WTC11 (cell line): ENCODE results near the gene CAMSAP1. TPM values are rescaled to one million over a fixed set of nuclear protein-coding genes. Genes with fewer than 3 reads are reported as not detected.

ENCODE experiments used
- ATAC-seq: fragments of 200-7000 bp; cut with Tn5 transposase; 2 replicates; pipeline ENCODE4 v1.10.0; 2021; ENCODE audit warnings: mild to moderate bottlenecking, moderate library complexity
- CTCF ChIA-PET: fragments of 300-600 bp; sonication (Branson Sonifier 250); formaldehyde crosslinking; loops from one replicate; lab custom pipeline; 2021; ENCODE audit warnings: antibody characterized with exemption; lab: Charles Lee
- POLR2A ChIA-PET: fragments of 350-600 bp; sonication (Branson Sonifier 250); formaldehyde crosslinking; loops from one replicate; lab custom pipeline; 2021; ENCODE audit warnings: antibody characterized with exemption; lab: Charles Lee
- DNase-seq: peaks from one replicate; pipeline ENCODE4 v3.0.0; 2021; ENCODE audit warnings: low spot score
- H3K27ac Mint-ChIP-seq: 2 replicates; pipeline ENCODE4 v1.8.0; 2021; ENCODE audit warnings: mixed read lengths
- H3K27me3 Mint-ChIP-seq: 2 replicates; pipeline ENCODE4 v1.8.0; 2021; ENCODE audit warnings: low read depth, mild to moderate bottlenecking, moderate library complexity, mixed read lengths
- H3K36me3 Mint-ChIP-seq: 2 replicates; pipeline ENCODE4 v1.8.0; 2021; ENCODE audit warnings: mixed read lengths
- H3K4me1 Mint-ChIP-seq: 2 replicates; pipeline ENCODE4 v1.8.0; 2022; ENCODE audit warnings: mixed read lengths
- H3K4me3 Mint-ChIP-seq: 2 replicates; pipeline ENCODE4 v1.8.0; 2021; ENCODE audit warnings: mild to moderate bottlenecking, moderate library complexity, mixed read lengths
- H3K9me3 Mint-ChIP-seq: 2 replicates; pipeline ENCODE4 v1.8.0; 2021; ENCODE audit warnings: mixed read lengths
- ELF4 ChIP-seq: sonication (generic); formaldehyde crosslinking; IDR thresholded peaks from 2 replicates; pipeline ENCODE4 v1.8.1; 2022; ENCODE audit warnings: low read depth, mild to moderate bottlenecking, moderate library complexity, missing genetic modification reagents
- HMGXB4 ChIP-seq: sonication (generic); formaldehyde crosslinking; IDR thresholded peaks from 2 replicates; pipeline ENCODE4 v1.8.1; 2023; ENCODE audit warnings: mild to moderate bottlenecking, moderate library complexity, missing genetic modification reagents
- KAT7 ChIP-seq: sonication (generic); formaldehyde crosslinking; IDR thresholded peaks from 2 replicates; pipeline ENCODE4 v1.8.1; 2023; ENCODE audit warnings: missing genetic modification reagents, mild to moderate bottlenecking, borderline replicate concordance
- MAX ChIP-seq: sonication (generic); formaldehyde crosslinking; IDR thresholded peaks from 2 replicates; pipeline ENCODE4 v1.8.0; 2022; ENCODE audit warnings: mild to moderate bottlenecking, missing genetic modification reagents
- MYBL2 ChIP-seq: sonication (generic); formaldehyde crosslinking; IDR thresholded peaks from 2 replicates; pipeline ENCODE4 v1.8.1; 2023; ENCODE audit warnings: mild to moderate bottlenecking, moderate library complexity, missing genetic modification reagents
- NR3C1 ChIP-seq: sonication (generic); formaldehyde crosslinking; conservative IDR thresholded peaks from 2 replicates; pipeline ENCODE4 v1.8.1; 2023; ENCODE audit warnings: low read depth, mild to moderate bottlenecking, missing genetic modification reagents
- OVOL2 ChIP-seq: fragments of 250-450 bp; sonication (Bioruptor Pico); IDR thresholded peaks from 2 replicates; pipeline ENCODE4 v1.9.0; 2021; ENCODE audit warnings: mild to moderate bottlenecking, borderline replicate concordance
- RORB ChIP-seq: fragments of 250-450 bp; sonication (Bioruptor Pico); IDR thresholded peaks from 2 replicates; pipeline ENCODE4 v1.9.0; 2021; ENCODE audit warnings: mild to moderate bottlenecking
- ZMAT4 ChIP-seq: fragments of 250-450 bp; sonication (Bioruptor Pico); IDR thresholded peaks from 2 replicates; pipeline ENCODE4 v1.9.0; 2021; ENCODE audit warnings: mild to moderate bottlenecking
- ZNF121 ChIP-seq: sonication (generic); formaldehyde crosslinking; IDR thresholded peaks from 2 replicates; pipeline ENCODE4 v1.8.0; 2023; ENCODE audit warnings: missing genetic modification reagents
- ZNF219 ChIP-seq: sonication (generic); formaldehyde crosslinking; IDR thresholded peaks from 2 replicates; pipeline ENCODE4 v1.8.0; 2023; ENCODE audit warnings: missing genetic modification reagents, mild to moderate bottlenecking, borderline replicate concordance
- ZNF317 ChIP-seq: sonication (generic); formaldehyde crosslinking; IDR thresholded peaks from 2 replicates; pipeline ENCODE4 v1.8.1; 2023; ENCODE audit warnings: low read depth, mild to moderate bottlenecking, moderate library complexity, missing genetic modification reagents, borderline replicate concordance
- ZNF423 ChIP-seq: fragments of 250-450 bp; sonication (Bioruptor Pico); IDR thresholded peaks from 2 replicates; pipeline ENCODE4 v2.1.2; 2022; ENCODE audit warnings: mild to moderate bottlenecking, moderate library complexity
- ZNF532 ChIP-seq: fragments of 250-450 bp; sonication (Bioruptor Pico); IDR thresholded peaks from 2 replicates; pipeline ENCODE4 v1.9.0; 2021; ENCODE audit warnings: mild to moderate bottlenecking, borderline replicate concordance
- ZNF671 ChIP-seq: fragments of 250-450 bp; sonication (Bioruptor Pico); IDR thresholded peaks from 2 replicates; pipeline ENCODE4 v1.8.0; 2021; ENCODE audit warnings: mild to moderate bottlenecking
- total RNA-seq: library from RNA; stranded (reverse); gene quantifications from 3 replicates; pipeline ENCODE4 v1.2.3, GENCODE V29; 2021
- TF ChIP-seq, protein P1 (sequence below): fragments of 250-450 bp; sonication (Bioruptor Pico); IDR thresholded peaks from 2 replicates; pipeline ENCODE4 v2.1.2; 2022; ENCODE audit warnings: mild to moderate bottlenecking, moderate library complexity
- TF ChIP-seq, protein P2 (sequence below): sonication (generic); formaldehyde crosslinking; IDR thresholded peaks from 2 replicates; pipeline ENCODE4 v1.8.0; 2023; ENCODE audit warnings: missing genetic modification reagents
- TF ChIP-seq, protein P3 (sequence below): sonication (generic); formaldehyde crosslinking; IDR thresholded peaks from 2 replicates; pipeline ENCODE4 v1.8.0; 2022; ENCODE audit warnings: missing genetic modification reagents
- TF ChIP-seq, protein P4 (sequence below): sonication (generic); formaldehyde crosslinking; IDR thresholded peaks from 2 replicates; pipeline ENCODE4 v1.8.1; 2022; ENCODE audit warnings: low read depth, mild to moderate bottlenecking, moderate library complexity, missing genetic modification reagents, borderline replicate concordance
- TF ChIP-seq, protein P5 (sequence below): sonication (generic); formaldehyde crosslinking; IDR thresholded peaks from 2 replicates; pipeline ENCODE4 v1.8.1; 2023; ENCODE audit warnings: mild to moderate bottlenecking, missing genetic modification reagents

The CAMSAP1 gene
- total RNA-seq, 1 experiment from 2014 or later: 40.5 TPM

GRCh38 chr9:135801070-135801469 lies 106.3 kb downstream of the CAMSAP1 start:
- ChIA-PET CTCF (interaction anchor here (1.4 kb wide), 1 partner anchor 338 kb away, joined by 6 read pairs; no protein-coding TSS in a partner anchor), POLR2A (no interaction called here)
- peaks cover 6% of the 10 kb centered on the region for H3K9me3 Mint-ChIP-seq
- H3K27ac Mint-ChIP-seq: no peak overlapping the region
- no peak for TF ChIP-seq ZNF532 (CRISPR knock-in tag)
- no peak for TF ChIP-seq ZNF671 (CRISPR knock-in tag)
- no peak for TF ChIP-seq ZNF317
- TF ChIP-seq, protein P1, sequence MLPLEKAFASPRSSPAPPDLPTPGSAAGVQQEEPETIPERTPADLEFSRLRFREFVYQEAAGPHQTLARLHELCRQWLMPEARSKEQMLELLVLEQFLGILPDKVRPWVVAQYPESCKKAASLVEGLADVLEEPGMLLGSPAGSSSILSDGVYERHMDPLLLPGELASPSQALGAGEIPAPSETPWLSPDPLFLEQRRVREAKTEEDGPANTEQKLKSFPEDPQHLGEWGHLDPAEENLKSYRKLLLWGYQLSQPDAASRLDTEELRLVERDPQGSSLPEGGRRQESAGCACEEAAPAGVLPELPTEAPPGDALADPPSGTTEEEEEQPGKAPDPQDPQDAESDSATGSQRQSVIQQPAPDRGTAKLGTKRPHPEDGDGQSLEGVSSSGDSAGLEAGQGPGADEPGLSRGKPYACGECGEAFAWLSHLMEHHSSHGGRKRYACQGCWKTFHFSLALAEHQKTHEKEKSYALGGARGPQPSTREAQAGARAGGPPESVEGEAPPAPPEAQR (CRISPR knock-in tag): no peak
- no peak for TF ChIP-seq ELF4 (CRISPR knock-in tag)
- TF ChIP-seq, protein P2, sequence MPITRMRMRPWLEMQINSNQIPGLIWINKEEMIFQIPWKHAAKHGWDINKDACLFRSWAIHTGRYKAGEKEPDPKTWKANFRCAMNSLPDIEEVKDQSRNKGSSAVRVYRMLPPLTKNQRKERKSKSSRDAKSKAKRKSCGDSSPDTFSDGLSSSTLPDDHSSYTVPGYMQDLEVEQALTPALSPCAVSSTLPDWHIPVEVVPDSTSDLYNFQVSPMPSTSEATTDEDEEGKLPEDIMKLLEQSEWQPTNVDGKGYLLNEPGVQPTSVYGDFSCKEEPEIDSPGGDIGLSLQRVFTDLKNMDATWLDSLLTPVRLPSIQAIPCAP (CRISPR knock-in tag): no peak
- no peak for TF ChIP-seq ZMAT4 (CRISPR knock-in tag)
- TF ChIP-seq ZNF121: no peak
- H3K4me3 Mint-ChIP-seq: no peak overlapping the region
- ATAC-seq: no peak
- no peak for DNase-seq
- peaks cover 4% of the 10 kb centered on the region; the same call in 1 of the 2 replicates for H3K4me1 Mint-ChIP-seq
- H3K27me3 Mint-ChIP-seq: no peaks in the 10 kb centered on the region
- no peaks in the 10 kb centered on the region for H3K36me3 Mint-ChIP-seq

GRCh38 chr9:135799261-135799660 lies 108.1 kb downstream of the CAMSAP1 start:
- ChIA-PET CTCF (interaction anchor here (0.9 to 3.7 kb wide), 4 partner anchors 11 to 340 kb away, joined by 3 to 27 read pairs (median 4); no protein-coding TSS in a partner anchor), POLR2A (no interaction called here)
- ATAC-seq (no peak), DNase-seq (no peak)
- H3K4me3 Mint-ChIP-seq: no peak overlapping the region
- peaks cover 6% of the 10 kb centered on the region for H3K9me3 Mint-ChIP-seq
- H3K27me3 Mint-ChIP-seq: no peaks in the 10 kb centered on the region
- no peaks in the 10 kb centered on the region for H3K36me3 Mint-ChIP-seq
- H3K4me1 Mint-ChIP-seq: peaks cover 4% of the 10 kb centered on the region; the same call in 1 of the 2 replicates
- no peak overlapping the region for H3K27ac Mint-ChIP-seq
- TF ChIP-seq OVOL2 (CRISPR knock-in tag) (no peak), KAT7 (CRISPR knock-in tag) (no peak), ZNF121 (no peak), HMGXB4 (CRISPR knock-in tag) (no peak), MAX (no peak), MYBL2 (no peak), ZNF423 (CRISPR knock-in tag) (no peak), RORB (CRISPR knock-in tag) (no peak), NR3C1 (CRISPR knock-in tag) (no peak), ZNF219 (no peak)
- TF ChIP-seq, protein P3, sequence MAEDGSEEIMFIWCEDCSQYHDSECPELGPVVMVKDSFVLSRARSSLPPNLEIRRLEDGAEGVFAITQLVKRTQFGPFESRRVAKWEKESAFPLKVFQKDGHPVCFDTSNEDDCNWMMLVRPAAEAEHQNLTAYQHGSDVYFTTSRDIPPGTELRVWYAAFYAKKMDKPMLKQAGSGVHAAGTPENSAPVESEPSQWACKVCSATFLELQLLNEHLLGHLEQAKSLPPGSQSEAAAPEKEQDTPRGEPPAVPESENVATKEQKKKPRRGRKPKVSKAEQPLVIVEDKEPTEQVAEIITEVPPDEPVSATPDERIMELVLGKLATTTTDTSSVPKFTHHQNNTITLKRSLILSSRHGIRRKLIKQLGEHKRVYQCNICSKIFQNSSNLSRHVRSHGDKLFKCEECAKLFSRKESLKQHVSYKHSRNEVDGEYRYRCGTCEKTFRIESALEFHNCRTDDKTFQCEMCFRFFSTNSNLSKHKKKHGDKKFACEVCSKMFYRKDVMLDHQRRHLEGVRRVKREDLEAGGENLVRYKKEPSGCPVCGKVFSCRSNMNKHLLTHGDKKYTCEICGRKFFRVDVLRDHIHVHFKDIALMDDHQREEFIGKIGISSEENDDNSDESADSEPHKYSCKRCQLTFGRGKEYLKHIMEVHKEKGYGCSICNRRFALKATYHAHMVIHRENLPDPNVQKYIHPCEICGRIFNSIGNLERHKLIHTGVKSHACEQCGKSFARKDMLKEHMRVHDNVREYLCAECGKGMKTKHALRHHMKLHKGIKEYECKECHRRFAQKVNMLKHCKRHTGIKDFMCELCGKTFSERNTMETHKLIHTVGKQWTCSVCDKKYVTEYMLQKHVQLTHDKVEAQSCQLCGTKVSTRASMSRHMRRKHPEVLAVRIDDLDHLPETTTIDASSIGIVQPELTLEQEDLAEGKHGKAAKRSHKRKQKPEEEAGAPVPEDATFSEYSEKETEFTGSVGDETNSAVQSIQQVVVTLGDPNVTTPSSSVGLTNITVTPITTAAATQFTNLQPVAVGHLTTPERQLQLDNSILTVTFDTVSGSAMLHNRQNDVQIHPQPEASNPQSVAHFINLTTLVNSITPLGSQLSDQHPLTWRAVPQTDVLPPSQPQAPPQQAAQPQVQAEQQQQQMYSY: no peak
- TF ChIP-seq, protein P4, sequence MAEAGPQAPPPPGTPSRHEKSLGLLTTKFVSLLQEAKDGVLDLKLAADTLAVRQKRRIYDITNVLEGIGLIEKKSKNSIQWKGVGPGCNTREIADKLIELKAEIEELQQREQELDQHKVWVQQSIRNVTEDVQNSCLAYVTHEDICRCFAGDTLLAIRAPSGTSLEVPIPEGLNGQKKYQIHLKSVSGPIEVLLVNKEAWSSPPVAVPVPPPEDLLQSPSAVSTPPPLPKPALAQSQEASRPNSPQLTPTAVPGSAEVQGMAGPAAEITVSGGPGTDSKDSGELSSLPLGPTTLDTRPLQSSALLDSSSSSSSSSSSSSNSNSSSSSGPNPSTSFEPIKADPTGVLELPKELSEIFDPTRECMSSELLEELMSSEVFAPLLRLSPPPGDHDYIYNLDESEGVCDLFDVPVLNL (CRISPR knock-in tag): no peak
- TF ChIP-seq, protein P5, sequence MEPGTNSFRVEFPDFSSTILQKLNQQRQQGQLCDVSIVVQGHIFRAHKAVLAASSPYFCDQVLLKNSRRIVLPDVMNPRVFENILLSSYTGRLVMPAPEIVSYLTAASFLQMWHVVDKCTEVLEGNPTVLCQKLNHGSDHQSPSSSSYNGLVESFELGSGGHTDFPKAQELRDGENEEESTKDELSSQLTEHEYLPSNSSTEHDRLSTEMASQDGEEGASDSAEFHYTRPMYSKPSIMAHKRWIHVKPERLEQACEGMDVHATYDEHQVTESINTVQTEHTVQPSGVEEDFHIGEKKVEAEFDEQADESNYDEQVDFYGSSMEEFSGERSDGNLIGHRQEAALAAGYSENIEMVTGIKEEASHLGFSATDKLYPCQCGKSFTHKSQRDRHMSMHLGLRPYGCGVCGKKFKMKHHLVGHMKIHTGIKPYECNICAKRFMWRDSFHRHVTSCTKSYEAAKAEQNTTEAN (CRISPR knock-in tag): no peak
